OCI-M1 (cell line): ENCODE data around the gene OTOF.
A peak's percentile ranks its signal among the peaks of the same experiment; 100 is the strongest.

Source experiments
- DNase-seq: peaks from one replicate; lab custom pipeline; 2025; lab: John Stamatoyannopoulos, UW

The OTOF gene

DNA sequence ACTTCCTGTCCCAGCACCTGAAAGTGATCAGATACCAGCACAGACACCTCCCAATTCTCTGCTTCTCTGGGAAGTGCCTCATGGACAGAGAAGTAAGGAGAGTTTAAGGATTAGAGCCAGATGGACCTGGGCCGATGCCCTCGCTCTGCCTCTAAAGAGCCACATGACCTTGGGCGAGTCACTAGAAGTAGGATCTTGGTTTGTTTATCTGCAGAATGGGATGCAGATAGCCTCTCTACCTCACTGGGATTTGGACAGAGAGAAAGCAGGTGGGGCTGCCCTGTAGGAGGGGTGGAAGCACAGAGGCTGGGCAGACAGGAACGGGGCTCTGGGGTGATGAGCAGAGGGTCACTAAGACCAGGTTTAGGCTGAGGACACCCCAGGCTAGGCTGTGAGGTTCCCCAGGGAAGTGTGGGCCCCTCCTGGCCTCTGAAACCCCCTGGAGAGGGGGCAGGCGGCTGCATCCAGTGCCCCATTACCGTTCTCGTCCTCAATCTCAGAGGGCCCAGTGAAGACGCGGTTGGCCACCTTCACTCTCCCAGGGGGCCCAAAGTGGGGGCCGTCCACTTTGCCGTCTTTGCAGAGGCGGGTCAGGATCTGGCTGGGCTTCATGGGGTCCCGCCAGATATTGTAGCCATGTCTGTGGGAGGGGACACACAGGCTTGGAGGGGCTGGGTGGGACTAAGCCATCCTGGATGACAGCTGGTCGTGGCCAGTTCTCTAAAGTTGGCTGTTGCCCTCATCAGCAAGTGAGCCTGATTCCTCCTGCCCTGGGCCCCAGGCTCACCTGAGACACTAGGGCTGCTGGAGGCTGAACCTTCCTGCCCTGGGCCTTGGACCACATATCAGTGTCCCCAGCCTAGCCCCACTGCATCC lies 13.3 kb downstream of the OTOF start:
- no peak for DNase-seq

DNA sequence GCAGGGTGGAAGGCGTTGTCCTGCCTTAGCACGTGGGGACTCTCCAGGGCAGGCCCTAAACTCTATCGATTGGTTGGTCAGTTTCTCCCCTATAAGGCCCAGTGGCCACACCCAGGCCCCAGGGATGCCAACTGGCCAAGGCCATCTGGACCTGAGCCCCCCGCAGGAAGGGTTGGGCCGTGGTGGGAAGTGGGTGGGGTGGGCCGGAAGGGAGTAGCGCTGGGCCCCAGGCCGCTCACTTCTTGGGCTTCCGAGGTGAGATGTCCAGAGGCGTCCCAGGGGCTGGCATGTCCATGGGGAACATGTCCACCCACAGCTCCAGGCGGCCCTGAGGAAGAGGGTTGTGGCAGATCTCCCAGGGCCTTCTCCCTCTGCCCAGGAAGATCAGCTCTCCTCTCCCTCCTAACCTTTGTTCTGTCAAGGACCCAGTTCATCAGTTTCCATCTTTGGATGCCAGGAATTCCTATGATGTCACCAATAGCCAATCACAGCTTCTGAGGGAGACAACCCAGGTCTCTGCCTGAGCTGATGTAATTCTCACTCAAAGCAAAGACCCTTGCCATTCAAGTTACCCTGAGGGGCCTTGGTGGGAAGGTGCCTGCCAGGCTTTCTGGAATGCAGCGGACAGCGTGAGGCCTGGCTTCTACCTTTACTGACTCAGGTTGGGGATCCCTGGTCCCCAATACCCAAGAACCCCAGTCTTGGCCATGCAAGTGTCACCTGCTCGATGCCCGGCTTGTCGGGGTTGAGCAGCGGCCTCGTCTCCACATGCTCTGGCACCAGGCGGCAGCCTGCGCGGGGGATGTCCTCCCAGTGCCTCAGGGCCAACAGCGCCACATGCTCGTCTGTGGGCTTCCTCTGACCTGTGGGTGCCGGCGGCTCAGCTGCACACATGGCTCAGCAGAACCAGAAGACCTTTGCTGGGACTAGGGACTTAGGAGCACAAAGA lies 14.4 kb downstream of the OTOF start:
- DNase-seq, result no peak

DNA sequence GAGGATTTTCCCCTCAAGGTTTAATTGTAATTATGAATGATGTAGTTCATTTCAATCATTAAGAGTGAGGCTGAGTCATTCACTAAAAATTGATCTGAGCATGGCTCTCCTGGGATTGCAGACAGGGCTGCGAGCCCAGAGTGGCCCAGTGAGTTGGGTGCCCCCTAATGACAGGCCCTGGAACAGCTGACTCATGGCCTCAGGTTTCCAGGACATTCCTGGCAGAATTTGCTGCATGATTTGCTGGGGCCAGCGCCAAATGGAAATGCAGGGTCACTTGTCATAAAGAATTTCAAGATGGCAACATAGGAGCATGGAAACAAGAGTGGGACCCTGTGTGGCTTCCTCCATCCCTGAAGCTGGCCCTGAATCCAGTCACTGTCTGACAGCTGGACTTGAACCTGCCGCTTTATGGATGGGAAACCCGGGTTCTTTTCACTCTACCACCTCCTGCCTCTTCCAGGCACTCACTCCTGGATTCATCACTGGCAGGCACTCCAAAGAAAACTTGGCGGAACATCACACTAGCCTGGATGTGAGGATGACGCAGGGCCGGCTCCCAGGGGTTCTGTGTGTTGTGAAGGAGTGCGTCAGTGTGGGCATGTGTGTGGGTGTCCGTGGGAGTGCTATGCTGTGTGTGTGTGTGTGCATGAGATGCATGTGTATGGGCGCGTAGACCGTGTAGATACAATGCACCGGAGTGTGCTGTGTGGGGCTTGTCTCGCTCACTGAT lies 15.2 kb downstream of the OTOF start:
- DNase-seq, result peak; percentile 78

DNA sequence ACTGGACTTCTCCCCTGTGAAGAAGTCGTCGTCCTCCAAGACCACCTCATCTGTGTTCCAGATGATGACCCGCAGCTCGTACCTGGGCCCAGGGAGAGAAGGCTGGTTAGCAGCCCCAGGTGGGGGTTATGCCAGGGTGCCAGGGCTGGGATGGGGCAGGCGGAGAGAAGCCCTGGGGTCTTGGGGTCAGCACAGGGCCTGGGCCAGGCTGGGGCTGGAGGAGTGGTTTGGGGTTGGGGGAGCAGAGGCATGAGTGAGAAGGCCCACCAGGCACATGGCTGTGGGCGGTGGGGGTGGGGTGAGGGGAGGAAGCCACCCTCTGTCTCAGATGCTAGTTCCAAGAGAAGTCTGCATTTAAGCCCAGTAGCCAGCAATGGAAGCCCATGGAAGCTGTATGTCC lies 15.8 kb downstream of the OTOF start:
- no peak for DNase-seq

DNA sequence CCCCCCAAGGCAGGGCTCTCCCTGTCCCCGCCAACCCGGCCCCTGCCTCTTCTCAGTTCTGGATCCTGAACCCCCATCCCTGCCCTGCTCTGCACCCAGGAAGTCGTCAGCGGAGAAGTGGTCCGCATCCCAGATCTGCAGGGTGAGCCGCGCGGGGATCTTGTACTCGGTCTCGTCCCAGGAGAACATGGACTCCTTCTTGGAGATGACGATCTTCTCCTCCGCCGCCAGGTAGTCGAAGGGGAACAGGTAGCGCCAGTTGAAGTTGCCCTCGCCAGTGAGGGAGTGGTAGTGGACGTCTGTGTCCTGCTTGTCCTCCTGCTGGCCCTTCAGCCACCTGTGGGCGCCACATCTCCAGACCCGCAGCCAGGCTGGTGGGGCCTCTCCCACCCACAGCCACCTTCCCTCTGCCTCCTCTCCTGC lies 16.3 kb downstream of the OTOF start:
- no peak for DNase-seq

DNA sequence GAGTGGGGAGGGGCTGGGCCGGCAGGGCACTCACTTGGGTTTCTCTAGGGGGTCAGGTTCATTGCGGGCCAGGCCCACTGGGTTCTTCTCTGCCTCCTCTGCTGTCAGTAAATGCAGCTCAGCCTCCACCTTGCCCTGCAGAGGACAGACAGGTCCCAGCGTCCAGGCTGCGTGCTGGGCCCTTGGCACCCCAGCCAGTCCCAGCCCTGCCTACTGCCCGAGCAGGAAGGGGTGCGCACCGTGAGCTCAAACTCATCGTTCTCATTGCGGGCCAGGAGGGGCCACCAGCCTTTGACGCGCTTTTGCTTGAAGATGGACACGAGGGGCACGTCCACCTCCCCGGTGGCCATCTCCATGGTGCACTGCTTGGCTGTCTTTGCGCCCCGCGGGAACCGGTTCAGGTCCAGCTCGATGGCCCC lies 17.3 kb downstream of the OTOF start:
- no peak for DNase-seq

DNA sequence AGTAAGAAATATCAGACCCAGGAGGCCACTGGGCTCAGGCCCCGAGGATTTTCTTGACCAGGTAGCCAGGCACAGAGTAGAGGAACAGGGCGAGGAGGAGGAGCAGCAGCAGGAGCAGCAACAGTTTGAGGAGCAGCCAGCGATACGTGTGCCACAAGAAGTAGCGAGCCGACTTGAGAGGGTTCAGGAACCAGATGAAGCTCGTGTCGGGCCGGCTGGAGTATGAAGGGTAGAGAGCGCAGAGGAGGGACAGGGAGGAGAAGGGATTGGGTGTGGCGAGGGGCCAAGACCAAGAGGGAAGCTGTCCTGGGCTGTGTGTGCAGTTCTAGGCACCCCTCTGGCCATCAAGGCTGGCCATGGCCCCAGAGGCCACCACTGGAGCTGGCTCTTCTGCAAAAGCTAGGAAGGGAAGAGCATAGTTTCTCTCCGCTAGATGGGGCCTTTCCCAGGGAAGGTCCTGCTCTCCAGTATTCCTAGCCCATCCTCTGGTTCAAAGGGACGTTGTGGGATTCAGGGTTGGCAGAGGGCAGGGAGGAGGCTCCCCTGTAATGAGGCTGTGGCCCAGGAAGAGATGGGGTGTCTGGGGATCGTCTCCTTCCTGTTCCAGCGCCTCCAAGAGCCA lies 17.8 kb downstream of the OTOF start:
- DNase-seq, result no peak

DNA sequence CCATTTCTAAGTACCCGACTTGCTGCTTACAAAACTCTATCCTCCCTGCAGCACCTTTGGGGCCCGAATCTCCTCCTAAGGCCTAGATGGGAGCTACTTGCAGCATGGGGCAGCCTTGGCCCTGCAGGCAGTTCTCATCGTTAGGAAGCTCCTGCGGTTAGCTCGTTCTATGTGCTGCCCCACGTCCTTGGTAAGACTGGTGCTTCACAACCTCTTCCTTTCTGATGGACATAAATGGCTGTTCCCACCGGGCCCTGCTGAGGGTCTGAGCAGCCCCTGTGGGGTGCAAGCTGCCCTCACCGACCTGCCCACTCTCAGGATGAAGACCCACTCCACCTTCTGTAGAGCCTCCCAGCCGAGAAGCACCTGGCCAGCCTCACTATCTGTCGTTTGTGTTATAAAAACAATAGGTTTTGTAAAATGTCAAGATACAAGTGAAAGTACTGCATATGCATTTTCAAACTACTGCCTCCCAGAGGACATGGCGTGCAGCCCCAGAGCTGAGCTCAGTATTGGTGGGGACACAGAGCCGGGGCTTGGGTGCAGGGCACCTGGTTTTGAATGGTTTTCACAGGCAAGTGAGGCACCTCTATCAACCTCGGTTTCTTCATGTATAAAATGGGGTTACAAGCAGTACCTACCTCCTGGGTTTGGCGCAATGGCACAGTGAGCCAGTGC lies 19.4 kb downstream of the OTOF start:
- no peak for DNase-seq

DNA sequence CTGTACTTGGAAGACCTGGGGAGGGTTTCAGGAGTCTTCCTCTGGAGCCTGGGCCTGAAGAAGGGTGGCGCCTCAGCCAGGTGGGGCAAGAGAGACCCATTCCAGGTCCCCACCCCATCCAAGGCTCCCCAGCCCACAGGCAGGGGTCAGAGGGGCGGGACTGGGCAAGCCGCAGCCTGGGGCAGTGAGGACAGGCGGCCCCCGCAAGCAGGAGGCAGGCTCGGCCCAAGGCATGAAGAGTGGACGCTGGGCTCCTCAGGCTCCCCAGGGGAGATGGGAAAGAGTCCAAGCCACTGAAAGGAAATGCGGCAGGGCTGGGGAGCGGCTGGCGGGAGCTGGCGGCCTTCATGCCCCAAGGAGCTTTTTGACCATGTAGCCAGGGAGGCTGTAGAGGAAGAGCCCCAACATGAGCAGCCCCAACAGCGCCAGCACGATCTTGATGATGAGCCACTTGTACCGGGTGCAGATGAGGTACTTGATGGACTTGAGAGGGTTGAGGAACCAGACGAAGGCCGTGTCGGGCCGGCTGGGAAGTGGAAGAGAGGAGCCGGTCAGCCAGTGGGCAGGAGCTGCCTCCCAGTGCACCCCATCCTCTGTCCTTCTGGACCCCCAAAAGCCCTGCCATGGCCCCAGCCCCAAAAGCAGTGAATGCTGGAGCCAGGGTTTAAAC lies 20.1 kb downstream of the OTOF start:
- DNase-seq, result no peak

DNA sequence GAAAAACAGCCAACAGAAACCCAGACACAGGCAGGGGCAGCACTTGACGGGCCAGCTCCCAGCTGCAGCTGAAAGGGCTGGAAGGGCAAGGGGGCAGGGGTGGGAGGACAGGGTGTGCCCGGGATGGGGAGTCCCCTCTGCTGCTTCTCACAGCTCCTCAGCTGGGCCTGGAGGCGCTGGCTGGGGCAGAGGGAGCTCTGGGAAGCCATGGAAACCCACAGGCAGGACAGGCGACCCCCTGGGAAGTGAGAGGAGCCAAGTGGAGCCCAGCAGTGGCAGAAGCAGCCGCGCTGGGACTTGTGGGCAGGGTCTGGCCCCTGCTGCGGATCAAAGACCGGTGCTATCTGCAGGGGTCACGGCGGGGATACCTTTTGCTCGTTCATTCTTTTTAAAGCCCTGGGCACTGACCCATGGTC lies 20.7 kb downstream of the OTOF start:
- no peak for DNase-seq

DNA sequence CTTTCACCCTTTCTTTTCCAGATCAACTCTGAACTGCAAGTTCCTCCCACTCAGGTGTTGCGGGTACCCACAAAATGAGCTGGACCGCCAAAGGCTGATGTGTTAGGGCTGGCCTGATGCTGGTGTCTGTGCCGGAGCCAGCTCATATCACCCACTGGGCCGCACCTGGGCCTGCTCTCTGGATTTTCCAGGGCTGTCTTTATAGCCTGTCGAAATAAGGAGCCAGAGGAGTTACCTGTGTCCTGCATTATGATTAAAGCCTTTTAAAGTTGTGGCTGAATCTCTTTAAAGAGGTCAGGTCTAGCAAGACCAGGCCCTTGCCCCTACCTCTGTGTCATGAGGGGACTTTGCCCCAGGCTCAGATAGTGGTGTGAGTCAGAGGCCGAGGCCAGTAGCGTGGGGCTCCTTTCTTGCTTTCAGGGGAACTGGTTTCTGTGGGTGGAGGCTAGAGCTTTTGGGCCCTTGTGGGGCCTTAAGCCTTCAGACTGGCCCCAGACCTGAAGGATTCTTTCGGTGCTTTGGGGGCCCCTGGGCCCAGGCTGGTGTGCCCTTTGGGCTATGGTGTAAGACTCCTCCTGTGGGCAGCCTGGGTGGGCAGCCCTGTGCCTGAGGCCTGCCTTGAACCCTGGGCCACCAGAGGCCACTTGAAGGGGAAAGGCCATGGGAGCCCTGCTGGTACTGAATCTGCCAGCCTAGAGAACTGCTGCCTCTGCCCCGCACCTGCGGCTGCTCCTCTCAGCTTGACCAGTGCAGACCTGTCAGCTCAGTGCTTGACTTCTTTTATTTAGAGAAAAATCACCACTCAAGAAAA lies 21.3 kb downstream of the OTOF start:
- DNase-seq, result no peak

DNA sequence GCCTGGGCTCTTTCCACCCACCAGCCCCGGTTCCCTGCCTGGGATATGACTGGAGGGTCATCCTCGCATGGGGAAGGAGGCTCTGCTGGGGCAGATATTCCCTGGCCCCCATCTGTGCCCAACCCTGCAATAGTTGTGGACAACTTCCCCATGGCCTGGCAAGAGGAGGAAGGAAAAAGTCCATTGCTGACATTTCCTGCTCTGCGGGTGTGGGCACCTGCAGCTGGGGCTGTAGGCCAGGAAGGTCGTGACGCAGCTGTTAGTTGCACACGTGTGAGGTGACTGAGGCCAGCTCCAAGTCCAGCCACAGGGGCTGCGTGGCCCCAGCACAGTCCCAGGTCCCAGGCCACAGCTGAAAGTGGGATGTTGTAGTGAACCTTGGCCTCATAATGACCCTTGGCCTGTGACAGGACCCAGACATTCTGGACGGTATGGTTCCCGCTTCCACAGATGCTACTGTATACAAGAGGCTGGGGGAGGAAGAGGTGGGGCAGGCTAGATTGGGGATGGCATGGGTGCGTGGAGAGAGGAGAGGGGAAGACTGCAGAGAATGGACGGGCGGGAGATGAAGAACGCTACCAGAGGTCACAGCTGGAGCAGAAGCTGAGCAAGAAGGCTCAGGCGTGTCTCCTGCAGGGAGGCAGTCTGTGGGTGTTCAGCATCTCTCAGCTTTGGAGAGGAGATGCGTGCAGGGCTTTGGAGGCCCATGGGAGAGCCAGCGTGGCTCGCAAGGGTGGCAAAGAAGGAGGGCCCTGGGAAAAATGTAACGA lies 22.1 kb downstream of the OTOF start:
- no peak for DNase-seq

DNA sequence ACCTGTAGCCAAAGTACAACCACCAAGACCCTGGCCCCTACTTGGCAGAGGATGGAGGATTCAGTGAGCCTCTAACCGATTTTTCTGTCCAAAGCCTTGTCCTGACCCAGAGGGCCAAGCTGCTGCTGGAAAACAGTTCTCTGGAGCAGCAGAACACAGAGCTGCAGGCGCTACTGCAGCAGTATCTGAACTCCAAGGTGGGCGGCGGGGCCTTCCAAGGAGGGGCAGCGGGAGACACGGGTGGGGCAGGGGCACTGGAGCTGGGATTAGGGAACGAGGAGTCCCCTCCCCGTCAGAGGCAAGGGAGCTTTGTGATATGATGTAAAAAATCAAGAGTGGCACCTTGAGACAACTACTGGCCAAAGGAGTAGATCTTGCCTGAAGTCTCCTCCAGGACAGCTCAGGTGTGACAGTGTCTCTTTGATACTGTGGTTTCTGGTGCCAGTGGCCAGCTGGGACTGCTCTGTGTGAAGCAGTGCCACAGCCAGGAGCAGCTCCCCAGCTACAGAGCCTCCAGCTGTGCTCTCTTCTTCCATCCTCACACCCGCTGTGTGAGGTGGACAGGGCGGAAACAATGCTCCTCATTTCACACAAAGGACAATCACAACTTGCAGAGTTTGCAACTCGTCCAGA lies 22.8 kb downstream of the OTOF start:
- DNase-seq, result no peak

DNA sequence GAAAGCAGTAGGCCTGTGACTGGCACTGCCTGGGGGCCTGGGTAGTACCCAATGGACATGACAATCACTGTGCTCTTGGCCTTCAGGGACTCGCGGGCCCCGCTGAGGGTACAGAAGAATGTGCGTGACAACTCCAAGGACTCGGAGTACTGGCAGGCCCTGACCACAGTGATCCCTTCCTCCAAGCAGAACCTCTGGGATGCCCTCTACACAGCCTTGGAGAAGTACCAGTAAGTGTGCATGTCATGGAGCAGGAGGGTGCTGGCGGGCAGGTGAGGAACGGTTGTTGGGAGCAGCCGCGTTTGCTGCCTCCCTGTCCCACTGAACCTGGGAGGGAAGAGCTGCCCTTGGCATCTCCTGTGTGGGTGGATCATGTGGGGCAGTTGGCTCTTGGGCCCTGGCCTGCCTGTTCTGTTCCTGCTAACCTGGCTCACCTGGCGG lies 23.3 kb downstream of the OTOF start:
- no peak for DNase-seq

DNA sequence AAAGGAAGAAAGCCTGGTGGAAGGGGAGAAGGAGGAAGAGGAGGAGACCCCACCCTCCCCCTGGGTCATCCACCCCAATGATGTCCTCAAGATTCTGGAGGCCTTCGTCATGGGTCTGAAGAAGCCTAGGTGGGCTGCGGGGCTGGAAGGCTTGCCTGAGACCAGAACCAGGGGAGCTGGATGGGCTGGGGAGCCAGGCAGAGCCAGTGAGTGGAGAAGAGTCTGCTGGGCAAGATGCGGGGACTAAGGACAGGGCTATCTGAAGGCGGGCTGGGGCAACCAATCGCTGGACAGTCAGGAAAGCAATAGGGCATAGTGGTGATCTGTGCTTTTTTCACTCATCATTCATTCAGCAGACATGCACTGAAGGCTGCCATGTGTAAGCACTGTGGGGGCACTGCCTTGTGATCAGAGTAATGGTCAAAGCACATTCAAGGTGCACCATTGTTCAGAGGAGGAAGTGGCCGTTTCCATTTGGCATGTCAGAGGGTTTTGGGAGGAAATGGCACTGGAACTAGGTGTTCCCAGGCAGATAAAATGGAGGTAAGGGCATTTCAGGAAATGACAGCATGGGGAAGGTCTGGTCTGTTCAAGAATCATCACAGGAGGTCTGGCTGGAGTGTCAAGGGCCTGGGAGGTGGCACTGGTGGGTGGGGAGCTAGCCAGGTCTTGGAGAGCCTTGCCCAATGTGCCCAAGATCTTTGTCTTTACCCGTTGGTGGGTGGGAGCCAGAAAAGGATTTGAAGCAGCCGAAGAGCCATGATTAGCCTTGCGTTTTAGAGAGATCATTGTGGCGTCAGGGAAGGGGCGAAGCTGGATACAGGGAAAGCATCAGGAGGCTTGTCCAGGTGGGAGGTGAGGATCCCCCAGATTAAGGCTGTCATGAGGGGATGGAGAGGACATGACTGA lies 24.2 kb downstream of the OTOF start:
- no peak for DNase-seq

DNA sequence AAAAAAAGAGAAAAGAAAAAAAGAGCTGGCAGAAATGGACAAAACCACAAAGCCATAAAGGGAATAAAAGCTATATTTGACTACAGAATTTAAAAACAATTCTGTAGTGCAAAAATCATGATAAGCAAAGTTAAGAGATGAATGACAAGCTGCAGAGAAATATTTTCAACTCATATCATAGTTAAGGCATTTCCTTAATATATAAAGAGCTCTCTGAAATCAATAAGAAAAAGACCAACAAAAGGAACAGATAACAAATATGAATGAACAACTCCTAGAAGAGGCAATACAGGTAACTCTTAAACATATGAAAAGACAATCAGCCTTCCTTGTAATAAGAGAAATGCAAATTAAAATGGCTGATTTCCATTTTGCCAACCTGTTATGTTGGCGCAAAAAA lies 26.2 kb downstream of the OTOF start:
- no peak for DNase-seq

DNA sequence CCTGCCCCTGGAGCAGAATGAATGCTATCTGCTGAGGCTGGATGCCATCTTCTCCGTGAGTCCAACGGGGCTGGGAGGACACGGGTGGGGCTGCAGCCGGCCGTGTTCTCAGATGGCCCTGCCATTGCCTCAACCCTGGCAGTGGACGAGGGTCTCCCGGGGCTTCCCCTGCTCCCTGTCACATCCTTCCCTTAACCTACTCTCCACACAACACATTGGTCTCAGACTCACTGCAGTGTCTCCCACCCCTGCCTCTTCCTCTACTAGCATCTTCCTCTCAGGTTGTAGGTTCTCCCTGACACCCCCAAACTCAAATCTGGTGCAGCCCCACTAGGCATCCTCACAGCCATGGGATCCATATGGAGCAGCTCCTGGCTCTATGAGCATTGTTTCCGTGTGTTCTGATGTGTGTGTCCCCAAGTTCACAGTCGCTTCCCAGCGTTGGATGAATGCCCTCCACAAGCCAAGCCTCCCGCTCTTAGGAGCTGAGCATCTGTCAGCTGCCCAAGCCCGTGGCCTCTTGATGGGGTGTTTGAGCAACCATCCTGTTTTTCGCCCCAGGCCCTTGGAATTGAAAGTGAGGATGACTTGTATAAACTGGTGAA lies 27.8 kb downstream of the OTOF start:
- DNase-seq, result no peak
